ENCODE measurements around the gene LUC7L3.
"Not testable (repeated sequence)": the region's sequence is repeated elsewhere in the genome, so short reads cannot be mapped to it uniquely, and the experiment has no call there.

LUC7L3 gene

DNA sequence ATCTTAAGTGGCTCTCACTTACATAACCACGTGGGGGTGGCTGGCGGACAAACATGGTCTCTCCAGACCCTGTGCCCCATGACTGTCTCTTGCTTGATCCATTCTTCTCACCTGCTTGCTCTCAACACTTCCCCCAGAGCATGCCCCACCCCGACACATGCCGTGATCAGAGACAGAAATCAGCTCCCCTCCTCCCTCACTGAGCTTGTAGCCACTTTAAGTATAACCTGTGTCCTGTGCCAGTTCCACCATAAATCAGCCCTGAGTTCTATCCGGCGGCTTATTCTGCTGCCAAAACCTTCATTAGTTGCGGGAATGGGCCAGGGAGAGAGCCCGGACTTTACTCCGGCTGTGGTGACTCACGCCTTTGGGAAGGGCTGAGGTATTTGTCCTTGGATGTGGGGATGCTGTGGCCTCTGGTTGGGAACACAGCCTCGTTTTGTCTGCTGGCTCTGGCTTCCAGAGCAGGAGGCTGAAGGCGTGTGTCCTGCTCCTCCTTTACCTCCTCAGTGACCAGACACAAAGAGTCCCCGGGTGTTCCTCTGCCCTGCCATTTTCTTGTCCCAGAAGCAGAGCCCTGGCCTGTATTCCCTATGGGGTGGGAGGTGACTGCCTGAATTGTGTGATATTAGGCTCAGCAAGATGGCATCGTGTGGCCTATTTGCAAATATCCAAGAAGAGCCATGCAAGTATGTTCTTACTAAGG, 32.8 kb upstream of the LUC7L3 start:
- no peak for DNase-seq

DNA sequence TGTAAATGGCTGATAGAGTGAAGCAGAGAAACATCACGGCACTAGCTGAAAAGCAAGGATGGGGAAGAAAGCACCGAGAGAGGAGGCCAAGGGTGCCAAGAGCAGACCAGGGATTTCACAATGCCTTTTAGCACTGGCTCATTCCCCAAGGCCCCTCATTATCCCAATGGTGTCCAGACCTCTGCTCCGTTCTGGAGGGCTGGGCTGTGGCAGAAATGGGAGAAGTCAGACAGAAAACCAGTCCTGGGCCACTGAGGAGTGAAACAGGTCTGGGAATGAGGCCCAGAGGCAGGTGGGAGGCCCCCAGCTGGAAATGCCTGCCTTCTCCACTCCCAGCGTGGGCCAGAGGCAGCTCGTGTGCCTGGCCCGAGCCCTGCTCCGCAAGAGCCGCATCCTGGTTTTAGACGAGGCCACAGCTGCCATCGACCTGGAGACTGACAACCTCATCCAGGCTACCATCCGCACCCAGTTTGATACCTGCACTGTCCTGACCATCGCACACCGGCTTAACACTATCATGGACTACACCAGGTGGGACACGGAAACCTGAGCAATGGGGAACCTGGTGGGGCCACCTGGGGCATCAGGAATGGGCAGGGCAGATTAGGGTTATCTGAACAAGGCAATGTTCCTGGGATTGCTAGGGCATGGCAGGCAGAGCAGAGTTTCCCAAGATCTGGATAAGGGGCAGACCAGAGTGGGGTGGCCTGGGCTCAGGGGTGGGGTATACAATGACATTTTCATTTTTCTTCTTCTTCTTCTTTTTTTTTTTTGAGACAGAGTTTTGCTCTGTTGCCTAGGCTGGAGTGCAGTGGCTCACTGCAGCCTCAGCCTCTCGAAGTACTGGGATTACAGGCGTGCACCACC, 32.0 kb upstream of the LUC7L3 start:
- no peak for DNase-seq

DNA sequence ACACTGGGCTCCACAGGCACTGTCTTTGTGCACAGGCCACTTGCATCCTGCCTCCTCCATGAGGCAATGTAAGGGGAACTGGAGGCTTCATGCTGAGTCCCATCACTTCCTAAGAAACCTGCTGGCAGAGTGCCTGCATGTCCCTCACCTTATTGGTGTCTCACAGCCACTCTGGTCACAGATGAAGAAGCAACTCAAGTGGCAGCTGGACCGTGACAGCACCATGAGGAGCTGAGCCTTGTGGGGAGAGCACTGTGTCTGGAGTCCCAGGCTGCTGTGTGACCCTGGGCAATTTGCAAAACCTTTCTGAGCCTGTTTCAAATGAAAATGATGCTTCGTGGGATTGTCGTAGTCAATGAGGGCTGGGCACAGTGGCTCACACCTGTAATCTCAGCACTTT, 31.2 kb upstream of the LUC7L3 start:
- DNase-seq, result no peak

DNA sequence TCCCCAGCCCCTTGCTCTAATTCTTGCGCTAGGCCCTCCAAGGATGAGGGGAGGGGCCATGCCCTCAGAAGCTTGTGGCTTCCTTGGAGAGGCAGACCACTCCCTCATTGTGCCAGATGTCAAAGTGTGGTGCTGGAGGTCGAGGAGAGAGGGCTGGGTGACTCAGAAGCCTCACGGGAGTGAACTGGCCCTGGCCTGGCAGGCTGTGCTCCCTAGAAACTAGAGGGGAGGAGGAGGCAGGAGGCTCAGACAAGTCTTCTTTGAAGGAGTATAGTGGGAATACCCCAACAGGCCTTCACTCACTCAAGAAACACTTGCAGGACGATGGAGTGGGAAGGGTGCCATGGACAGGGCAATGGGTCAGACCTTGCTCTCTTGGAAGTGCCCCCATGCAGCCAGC, 30.2 kb upstream of the LUC7L3 start:
- no peak for DNase-seq

DNA sequence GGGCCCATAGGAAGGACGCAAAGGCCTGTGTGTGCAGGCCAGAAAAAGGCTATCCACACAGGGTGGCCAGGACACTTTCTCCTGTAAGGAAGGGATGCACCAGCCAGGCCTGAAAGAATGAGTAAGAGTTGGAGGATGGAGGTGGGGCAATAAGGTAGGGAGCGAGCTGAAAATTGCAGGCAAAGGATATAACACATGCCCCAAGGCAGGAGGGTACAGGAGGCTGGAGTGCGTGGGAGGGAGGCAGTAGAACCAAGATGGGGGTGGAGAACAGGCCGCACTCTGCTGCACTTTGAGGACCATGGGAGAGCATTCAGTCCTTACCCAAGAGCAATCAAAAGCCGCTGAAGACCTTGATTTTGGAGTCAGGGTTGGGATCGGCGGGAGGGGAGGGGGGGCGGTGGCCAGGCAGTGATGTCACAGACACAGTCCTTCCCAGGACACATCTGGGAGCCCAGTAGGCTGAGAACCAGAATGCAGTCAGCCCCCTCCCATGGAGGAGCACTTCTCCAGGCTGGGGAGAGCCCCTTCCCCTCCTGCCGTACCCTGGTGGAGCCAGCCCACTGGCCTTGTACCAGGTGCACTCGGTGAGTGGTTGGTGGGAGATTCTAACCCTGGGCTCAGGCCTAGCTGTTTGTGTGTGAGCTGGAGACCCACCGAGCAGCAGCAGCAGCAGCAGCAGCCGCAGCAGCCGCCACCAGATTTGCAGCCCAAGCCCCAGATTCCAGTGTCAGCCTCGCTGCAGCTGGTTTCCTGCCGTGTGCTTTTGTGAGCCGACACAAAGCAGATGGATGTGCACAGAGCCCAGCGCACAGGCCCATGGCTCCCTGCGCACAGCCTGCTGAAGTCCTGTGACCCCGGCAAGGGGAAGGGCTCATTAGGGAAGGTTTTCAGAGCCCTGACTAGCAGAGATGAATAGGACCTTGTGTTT, 29.2 kb upstream of the LUC7L3 start:
- no peak for DNase-seq

DNA sequence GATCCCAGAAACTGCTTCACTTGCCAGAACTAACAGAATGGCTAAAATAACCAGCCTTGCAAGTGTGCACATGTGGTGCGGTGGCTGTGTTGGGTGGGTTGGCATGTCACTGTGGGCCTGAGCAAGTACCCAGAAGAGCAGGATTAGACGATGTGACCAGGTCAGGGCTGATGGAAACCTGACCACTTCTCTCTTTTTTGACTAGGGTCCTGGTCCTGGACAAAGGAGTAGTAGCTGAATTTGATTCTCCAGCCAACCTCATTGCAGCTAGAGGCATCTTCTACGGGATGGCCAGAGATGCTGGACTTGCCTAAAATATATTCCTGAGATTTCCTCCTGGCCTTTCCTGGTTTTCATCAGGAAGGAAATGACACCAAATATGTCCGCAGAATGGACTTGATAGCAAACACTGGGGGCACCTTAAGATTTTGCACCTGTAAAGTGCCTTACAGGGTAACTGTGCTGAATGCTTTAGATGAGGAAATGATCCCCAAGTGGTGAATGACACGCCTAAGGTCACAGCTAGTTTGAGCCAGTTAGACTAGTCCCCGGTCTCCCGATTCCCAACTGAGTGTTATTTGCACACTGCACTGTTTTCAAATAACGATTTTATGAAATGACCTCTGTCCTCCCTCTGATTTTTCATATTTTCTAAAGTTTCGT, 28.4 kb upstream of the LUC7L3 start:
- no peak for DNase-seq

DNA sequence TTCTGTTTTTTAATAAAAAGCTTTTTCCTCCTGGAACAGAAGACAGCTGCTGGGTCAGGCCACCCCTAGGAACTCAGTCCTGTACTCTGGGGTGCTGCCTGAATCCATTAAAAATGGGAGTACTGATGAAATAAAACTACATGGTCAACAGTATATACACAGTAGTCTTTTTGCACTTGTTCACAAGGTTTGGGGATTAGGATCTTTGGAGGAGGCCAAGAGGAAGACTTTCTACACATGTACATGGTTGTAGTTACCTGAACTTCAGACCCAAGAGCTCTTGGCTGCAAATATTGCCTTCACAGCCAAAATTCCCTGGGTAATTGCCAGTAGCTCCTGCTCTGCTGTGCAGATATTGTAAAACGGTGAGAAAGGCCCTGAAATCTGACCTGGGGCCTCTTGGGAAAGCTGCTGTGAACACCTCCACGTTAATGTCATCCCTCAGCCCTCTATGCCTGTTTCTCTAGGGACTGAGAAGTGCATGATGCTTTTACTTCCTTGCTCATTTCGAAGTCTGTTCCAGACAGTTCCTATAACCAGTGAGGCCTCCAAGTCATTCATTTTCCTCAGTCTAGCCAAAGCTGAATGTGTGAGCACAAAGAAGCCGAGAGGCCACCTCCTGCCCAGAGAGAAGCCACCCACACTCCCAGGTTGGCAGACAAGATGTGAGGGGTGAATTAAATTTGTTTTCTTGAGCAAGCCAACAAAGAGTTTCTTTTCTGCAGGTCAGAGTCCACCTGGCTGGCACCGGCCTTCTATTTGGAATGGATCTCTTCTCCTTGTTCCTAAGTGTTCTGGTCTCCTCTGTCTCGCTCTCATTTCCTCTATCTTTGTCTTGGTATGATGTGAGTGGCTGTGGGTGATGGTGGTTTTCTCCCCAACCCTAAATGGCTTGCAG, 27.6 kb upstream of the LUC7L3 start:
- no peak for DNase-seq

DNA sequence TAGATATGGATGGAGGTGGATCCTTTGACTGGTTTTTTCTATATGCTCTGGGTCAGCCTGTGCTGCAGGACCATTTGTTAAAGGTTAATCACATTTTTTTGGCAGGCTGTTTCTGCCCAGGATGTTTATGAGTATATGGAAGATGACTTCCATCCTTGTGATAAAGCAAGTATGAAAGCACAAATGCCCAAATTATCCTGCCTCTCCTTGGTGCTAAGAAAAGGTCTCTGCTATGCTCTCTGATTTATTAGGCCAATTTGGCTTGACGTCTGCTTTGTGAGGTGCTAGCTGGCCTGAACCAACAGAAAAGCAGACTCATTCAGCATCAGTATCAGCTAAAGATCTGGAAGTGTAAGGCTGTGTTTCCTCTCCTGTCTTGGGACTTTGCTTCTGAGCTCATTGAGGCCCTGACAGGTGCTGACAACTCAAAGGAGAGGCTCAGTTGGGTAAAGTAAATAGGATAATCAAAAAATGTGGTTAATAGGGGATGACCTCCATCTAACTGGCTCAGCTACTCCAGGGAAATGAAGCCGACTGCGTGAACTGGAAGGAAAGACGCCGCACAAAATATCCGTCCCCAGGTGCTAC, 26.9 kb upstream of the LUC7L3 start:
- no peak for DNase-seq

DNA sequence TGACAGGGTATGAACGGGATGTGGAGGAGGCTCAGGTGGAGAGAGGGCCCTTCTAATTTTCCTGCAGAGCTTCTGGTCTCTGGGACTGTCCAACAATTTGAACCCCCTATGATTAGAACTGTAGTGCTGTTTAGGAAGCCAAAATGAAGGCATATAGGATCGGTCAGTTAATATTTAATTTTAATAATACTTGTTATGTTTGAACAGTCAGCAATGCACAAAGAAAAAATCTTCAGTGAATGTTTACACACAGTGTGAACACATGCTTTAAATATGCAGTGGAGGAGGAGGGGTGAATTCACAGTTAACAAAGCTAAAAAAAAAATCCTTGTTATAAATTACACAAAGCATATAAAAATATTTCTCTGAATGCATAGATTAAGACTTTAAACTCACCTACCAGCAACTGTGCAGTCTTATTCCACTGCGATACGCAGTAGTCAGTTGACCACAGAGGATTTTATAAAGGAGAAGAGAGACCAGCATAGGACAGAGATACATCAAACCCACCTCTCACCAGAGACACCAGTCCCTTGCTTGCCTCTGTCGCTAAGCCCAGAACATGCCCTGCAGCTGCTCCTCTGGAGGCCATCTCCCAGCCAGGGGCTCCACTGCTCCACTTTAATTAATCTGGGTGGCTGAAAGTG, 26.2 kb upstream of the LUC7L3 start:
- DNase-seq, result no peak

DNA sequence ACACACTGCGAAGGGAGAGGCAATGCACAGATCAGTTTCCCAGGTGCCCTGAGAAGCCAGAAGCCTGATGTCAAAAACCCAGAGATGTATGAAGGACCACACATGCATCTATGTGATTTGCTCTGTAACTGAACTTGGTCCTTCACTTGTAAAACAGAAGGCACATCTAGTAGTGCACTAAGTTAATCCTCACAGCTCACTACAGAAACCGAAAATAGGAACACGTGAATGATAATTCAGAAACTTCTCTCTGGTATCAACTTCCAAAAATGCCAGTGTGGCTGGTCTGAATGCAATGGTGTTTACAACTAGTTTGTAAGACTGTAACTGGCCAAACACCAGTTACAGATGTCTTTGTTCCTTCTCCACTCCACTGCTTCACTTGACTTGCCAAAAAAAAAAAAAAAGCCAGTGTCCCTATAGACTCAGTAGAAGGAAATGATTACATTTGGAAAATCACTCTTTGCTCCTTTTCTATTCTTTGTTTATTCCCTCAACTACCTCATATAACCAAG, 23.0 kb upstream of the LUC7L3 start:
- DNase-seq, result no peak

DNA sequence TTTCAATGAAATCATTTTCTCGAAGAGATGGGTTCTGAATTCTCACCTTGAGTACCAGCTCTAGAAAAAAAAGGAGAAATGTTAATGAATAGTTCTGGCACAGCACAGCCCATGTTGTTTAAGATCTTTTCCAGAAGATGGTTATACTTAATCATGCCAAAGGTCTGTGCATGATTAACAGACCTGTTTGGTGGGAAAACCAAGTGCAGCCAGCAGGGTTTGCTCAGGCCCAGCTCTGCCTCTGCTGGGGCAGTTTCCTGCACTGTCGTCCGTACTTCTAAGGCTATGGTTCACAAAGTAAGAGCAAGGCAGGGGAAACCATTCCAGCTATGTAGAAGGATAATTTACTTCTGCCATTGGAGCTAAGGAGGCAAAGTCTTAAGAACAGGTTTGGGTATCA, 22.3 kb upstream of the LUC7L3 start:
- DNase-seq, result no peak

DNA sequence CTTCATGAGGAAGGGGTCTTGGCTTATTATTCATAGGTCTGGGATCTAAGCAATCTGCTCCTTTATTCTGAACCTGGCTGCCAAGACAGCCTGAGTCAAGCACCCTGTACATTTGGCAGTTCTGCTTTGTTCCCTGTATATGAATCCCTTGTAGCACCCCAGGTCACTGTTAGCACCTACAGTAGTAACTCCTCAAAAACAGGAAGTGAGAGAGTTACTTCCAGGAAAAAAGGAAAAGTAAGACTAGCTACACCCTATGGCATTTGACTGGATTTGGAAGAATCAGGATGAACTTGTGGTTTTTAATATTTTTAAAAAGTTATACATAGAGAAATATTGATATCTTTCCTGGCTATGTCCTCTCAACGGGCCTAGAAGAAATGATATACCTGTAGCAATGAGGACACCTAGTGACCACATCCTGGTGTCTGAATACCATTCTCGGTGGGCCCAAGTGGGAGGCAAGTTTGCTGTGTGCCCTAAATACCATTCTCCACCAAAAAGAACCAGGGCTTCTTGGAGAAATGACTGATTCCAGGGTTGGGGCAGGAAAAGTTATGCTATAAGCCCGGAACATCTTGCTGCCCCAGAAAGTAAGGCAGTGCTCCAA, 21.6 kb upstream of the LUC7L3 start:
- DNase-seq, result no peak

DNA sequence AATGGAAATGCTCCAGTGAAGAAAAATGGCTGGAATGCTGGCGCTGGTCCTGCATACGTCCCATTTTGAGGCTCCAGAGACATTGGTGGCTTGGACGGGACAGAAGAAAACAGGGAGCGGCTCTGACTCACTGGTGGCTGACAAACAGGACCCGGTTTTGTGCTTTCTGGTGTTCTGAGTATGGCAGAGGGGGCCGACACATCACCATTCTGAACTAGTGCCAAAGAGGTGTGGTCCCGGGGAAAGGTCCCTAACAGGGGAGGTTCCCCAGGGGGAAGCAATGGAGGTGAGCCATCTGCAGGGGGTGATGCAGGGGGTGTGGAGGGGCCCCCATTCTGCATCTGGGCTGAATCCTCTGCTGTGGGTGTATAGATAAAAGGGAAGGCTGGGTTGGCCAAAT, 20.0 kb upstream of the LUC7L3 start:
- DNase-seq, result no peak

DNA sequence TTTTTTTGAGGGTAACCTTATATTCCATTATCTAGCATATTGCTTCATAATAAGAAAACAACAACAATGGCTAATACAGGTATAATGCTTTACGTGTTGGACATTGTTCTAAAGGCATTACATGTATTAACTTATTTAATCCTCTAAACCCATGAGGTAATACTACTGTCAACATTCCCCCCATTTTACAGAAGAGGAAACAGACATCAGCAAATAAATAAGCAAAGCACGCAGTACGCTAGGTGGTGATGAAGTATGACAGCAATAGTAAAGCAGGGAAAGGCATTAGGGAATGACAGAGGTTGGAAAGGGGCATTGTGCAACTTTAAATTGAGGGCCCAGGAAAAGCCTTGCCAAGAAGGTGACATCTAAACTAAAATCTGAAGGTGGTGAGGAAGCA, 16.2 kb upstream of the LUC7L3 start:
- DNase-seq, result no peak

DNA sequence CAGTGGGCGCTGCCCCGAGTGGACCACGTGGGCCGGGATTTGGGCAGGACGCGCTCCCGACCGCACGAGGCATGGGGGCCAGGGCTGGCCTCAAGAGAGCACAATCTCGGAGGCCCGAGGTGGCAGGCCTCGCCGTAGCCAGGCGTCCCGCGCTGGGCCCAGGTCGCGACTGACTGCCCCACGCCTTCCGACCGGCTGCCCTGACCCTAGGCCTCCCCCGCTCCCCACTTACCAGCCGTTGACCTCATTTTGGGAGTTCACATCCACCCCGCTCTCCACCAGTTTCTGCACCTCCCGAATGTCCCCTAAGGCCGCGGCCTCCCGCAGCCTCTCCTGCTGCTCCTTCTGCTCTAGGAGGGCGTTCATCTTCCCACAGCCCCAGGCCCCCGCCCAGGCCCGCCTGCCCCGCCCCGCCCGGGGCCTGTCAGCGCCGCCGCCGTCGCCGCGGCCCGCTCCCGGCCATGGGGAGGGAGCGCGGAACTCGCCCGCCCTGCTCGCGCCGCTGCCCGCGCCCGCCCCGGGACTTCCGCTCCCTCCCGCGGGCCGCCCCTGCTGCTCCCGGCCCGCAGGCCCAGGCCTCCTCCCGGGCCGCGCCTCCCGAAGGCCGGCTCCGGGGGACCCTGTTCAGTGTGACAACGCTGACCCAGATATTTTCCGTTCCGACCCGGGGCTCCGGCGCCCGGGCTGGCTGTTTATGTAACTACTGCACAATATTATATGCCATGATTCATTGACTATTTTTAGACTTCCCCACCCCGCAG, 11.9 kb upstream of the LUC7L3 start, which contains the start of gene ANKRD40:
Gene ANKRD40, minus strand, starts transcription at position 626 of the 761 bp plus-strand sequence. Its CDS starts 260 bp downstream, at position 366.
- DNase-seq, result peak; percentile 91

DNA sequence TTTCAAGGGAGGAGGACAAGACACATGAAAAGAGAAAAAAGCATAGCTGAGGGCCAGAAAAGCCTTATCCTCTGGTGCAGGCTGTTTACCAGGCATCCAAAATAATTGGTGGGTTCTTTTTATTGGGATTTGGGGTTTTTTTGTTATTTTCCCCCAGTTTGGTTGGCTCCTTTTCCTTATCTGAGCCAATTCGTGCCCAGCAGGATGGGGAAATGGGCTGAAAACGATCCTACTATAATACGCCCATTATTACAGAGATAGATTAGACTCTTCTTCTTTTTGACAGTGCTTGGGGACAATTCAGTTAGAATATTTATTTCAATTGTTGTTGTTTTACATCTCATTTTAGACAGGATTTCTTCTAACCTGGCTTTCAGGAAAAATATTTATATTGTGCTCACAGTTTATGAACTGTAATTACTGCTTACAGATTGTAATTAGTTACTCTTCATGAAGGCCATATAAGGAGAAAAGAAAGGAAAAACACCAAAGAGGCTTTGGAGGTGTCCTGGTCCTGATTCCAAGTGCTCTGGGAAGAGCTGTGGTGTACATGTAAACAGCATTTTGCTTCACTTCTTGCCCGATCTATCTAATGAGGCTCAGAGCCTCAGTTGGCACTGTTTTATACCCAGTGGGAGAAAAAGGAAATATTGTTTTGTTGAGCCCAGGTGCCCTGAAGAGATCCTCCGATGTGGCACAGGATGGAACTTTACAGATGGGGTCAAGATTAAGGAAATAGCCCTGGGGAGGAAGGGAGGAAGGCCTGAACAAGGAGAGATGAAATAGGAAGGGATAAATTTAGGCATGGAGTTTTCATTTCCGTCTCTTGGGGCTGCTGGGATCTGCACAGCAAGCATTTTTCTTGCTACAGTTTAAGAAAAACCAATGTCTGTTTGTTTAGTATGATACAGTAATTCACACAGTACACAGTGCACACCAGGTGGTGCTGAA, 11.1 kb upstream of the LUC7L3 start:
- no peak for DNase-seq

DNA sequence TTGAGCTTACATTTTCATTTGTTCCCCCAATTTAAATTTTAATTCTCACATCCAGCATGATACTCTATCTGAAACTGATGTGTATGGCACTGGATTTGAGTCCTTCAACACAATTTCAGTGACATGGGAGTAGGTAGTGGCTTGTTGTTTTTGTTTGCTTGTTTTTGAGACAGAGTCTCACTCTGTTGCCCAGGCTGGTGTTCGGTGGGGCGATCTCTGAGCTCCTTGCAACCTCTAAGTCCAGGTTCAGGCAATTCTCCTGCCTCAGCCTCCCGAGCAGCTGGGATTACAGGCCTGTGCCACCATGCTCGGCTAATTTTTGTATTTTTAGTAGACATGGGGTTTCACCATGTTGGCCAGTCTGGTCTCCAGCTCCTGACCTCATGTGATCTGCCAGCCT, 10.3 kb upstream of the LUC7L3 start:
- DNase-seq, result not testable (repeated sequence)

DNA sequence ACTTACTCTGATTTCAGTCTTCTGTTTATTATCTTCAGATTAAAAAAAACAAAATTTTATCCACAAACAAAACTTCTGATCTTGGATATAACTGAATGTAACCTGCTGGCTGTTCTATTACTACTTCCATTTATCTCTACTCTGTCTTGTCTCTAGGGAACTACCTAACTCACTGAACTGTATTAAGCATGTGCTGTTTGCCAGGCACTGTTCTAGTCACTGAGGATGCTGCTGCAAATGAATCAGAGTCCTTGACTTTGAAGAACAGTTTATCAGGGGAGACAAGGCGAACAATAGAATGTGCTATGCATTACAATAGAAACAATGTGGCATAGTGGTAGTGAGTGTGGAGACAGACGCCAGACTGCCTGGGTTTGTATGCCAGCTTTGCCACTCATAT, 9.4 kb upstream of the LUC7L3 start:
- no peak for DNase-seq
